DND-41 (cell line): ENCODE measurements around the gene BBS9.

Experiments used
- ATAC-seq: fragments of 200-7000 bp; cut with Tn5 transposase; 3 replicates; pipeline ENCODE4 v1.9.1; 2021; ENCODE audit warnings: low read depth; ENCODE audit not compliant: insufficient read depth
- DNase-seq: peaks from one replicate; pipeline ENCODE4 v3.0.0-alpha.2; 2020
- H2AFZ ChIP-seq: 2 replicates; pipeline ENCODE4 v1.6.0; 2012; ENCODE audit warnings: low read depth, low read length
- H3K27ac ChIP-seq: 2 replicates; pipeline ENCODE4 v1.5.1; 2012; ENCODE audit warnings: low read length, inconsistent platforms
- H3K27me3 ChIP-seq: fragments of 200-600 bp; sonication (generic); 2 replicates; pipeline ENCODE4 v1.6.0; 2012; ENCODE audit warnings: low read length, mild to moderate bottlenecking, inconsistent platforms; ENCODE audit not compliant: insufficient read depth, poor library complexity
- H3K36me3 ChIP-seq: 2 replicates; pipeline ENCODE4 v1.5.1; 2012; ENCODE audit warnings: low read length, inconsistent platforms; ENCODE audit not compliant: insufficient read depth
- H3K4me1 ChIP-seq: 2 replicates; pipeline ENCODE4 v1.5.1; 2012; ENCODE audit warnings: mild to moderate bottlenecking, low read length; ENCODE audit not compliant: insufficient read depth
- H3K4me2 ChIP-seq: 2 replicates; pipeline ENCODE4 v1.6.0; 2012; ENCODE audit warnings: mild to moderate bottlenecking, moderate library complexity, low read length, inconsistent platforms; ENCODE audit not compliant: insufficient read depth
- H3K4me3 ChIP-seq, 2 experiments: fragments of 200-600 bp in 1 of 2; shearing (Covaris generic) in 1 of 2; 2 replicates each; pipeline ENCODE4 v1.5.1; 2012 to 2016; ENCODE audit warnings: inconsistent platforms in 2 of 2, low read length in 2 of 2, mild to moderate bottlenecking in 2 of 2, low read depth in 1 of 2, moderate library complexity in 1 of 2
- H3K79me2 ChIP-seq: 2 replicates; pipeline ENCODE4 v1.6.0; 2012; ENCODE audit warnings: low read length, inconsistent platforms; ENCODE audit not compliant: insufficient read depth
- H3K9ac ChIP-seq: 2 replicates; pipeline ENCODE4 v1.6.0; 2012; ENCODE audit warnings: low read depth, mild to moderate bottlenecking, inconsistent platforms, low read length, moderate library complexity
- H3K9me3 ChIP-seq: 2 replicates; pipeline ENCODE4 v1.5.1; 2012; ENCODE audit warnings: low read length, moderate library complexity, mild to moderate bottlenecking, inconsistent platforms; ENCODE audit not compliant: insufficient read depth, severe bottlenecking
- H4K20me1 ChIP-seq: 2 replicates; pipeline ENCODE4 v1.6.0; 2012; ENCODE audit warnings: low read length; ENCODE audit not compliant: insufficient read depth
- CTCF ChIP-seq: IDR thresholded peaks from 2 replicates; pipeline ENCODE4 v1.5.1; 2012; ENCODE audit warnings: borderline replicate concordance, low read length, moderate library complexity, mild to moderate bottlenecking; ENCODE audit not compliant: poor library complexity, severe bottlenecking; ENCODE audit errors: extremely low read depth
- EZH2 ChIP-seq: IDR thresholded peaks from 3 replicates; pipeline ENCODE4 v1.6.1; 2012; ENCODE audit warnings: borderline replicate concordance, low read depth, mild to moderate bottlenecking, moderate library complexity, low read length, inconsistent platforms; ENCODE audit not compliant: severe bottlenecking

The BBS9 gene

DNA sequence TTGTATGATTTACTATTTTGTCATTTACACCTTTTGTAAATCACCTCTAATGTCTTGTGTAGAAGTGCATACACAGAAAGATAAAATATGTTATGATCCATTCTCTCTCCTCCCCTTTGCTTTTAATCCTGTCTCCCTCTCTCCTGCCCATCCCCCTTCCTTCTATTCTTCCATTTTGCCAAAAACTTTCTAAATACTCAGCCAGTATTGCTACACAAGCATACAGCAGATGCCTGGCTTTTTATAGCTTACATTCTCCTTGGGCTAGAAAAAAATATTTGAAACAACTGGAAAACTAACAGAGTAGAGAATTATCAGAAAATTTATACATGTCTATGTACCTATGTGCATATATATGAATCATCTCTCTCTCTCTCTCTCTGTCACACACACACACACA, 467.3 kb downstream of the BBS9 start:
- Histone ChIP-seq H3K9ac (no peak overlapping the region), H3K79me2 (no peaks in the 10 kb centered on the region), H2AFZ (no peak overlapping the region), H3K27ac (no peak overlapping the region), H3K4me3 (no peak overlapping the region), H3K36me3 (no peaks in the 10 kb centered on the region), H3K4me2 (no peak overlapping the region), H3K27me3 (no peaks in the 10 kb centered on the region), H3K4me1 (no peaks in the 10 kb centered on the region), H4K20me1 (no peaks in the 10 kb centered on the region), H3K9me3 (no peaks in the 10 kb centered on the region)
- DNase-seq, result no peak
- TF ChIP-seq EZH2, result no peak
- no peak for TF ChIP-seq CTCF
- ATAC-seq, result no peak

DNA sequence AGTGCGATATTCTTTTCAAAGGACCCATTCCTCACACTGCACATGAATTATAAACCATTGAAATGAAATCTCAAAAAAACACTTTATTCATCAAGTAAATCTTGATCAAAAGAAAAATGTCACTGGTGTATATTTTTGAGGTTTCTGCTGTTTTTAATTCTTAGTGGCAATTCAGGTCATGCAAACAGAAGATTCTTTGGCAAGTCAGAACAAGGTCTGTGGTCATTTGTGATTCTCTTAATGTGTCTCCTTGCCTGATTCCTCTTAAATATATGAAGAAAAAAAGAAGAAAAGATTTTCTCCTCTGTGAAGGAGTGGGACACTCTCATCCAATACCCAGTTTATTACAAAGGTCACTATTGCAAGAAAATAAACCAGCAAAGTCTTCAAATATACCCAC, 467.8 kb downstream of the BBS9 start:
- Histone ChIP-seq H2AFZ (no peak overlapping the region), H3K4me3 (no peak overlapping the region), H4K20me1 (no peaks in the 10 kb centered on the region), H3K9ac (no peak overlapping the region), H3K27me3 (no peaks in the 10 kb centered on the region), H3K4me2 (no peak overlapping the region), H3K36me3 (no peaks in the 10 kb centered on the region), H3K79me2 (no peaks in the 10 kb centered on the region), H3K4me1 (no peaks in the 10 kb centered on the region), H3K27ac (no peak overlapping the region), H3K9me3 (no peaks in the 10 kb centered on the region)
- TF ChIP-seq CTCF, result no peak
- TF ChIP-seq EZH2, result no peak
- DNase-seq (no peak), ATAC-seq (no peak)

GRCh38 chr7:33601101-33601500, 471.7 kb downstream of the BBS9 start:
- ATAC-seq, result no peak
- DNase-seq, result no peak
- TF ChIP-seq CTCF, result no peak
- no peak for TF ChIP-seq EZH2
- Histone ChIP-seq H4K20me1 (no peaks in the 10 kb centered on the region), H2AFZ (no peak overlapping the region), H3K79me2 (no peaks in the 10 kb centered on the region), H3K27me3 (no peaks in the 10 kb centered on the region), H3K9me3 (no peaks in the 10 kb centered on the region), H3K27ac (no peak overlapping the region), H3K9ac (no peak overlapping the region), H3K36me3 (no peaks in the 10 kb centered on the region), H3K4me3 (no peak overlapping the region), H3K4me1 (no peaks in the 10 kb centered on the region), H3K4me2 (no peak overlapping the region)

GRCh38 chr7:33601884-33602283, 472.5 kb downstream of the BBS9 start:
- Histone ChIP-seq H3K4me3 (no peak overlapping the region), H3K79me2 (no peaks in the 10 kb centered on the region), H3K27me3 (no peaks in the 10 kb centered on the region), H3K27ac (no peak overlapping the region), H3K4me2 (no peak overlapping the region), H3K9ac (no peak overlapping the region), H2AFZ (no peak overlapping the region), H3K4me1 (no peaks in the 10 kb centered on the region), H3K36me3 (no peaks in the 10 kb centered on the region), H4K20me1 (no peaks in the 10 kb centered on the region), H3K9me3 (no peaks in the 10 kb centered on the region)
- TF ChIP-seq EZH2 (no peak), CTCF (no peak)
- DNase-seq, result no peak
- no peak for ATAC-seq
